GM12878 (cell line): Measurements from ENCODE around the gene AMOTL1. TPM values are rescaled to one million over a fixed set of nuclear protein-coding genes. Genes with fewer than 3 reads are reported as not detected.

ENCODE experiments used
- ATAC-seq: fragments of 200-7000 bp; cut with Tn5 transposase; 3 replicates; pipeline ENCODE4 v1.9.1; 2020; ENCODE audit warnings: mild to moderate bottlenecking, moderate library complexity
- BruUV-seq: library from RNA; stranded (reverse); fragments of 400-500 nt; replicated peaks from 2 replicates; lab custom pipeline; 2021; lab: Mats Ljungman, UMichigan
- CTCF ChIA-PET: fragments of 300-600 bp; sonication (Branson Sonifier 250); formaldehyde crosslinking; extraction: SDS; loops from one replicate; lab custom pipeline; 2021; ENCODE audit warnings: inconsistent platforms; lab: Yijun Ruan, JAX
- POLR2A ChIA-PET: fragments of 350-600 bp; formaldehyde crosslinking; extraction: SDS; loops from one replicate; lab custom pipeline; 2021; ENCODE audit warnings: inconsistent platforms; lab: Charles Lee
- RAD21 ChIA-PET: fragments of 300-600 bp; sonication (Branson Sonifier 250); formaldehyde crosslinking; loops from one replicate; lab custom pipeline; 2023; ENCODE audit warnings: antibody characterized with exemption; ENCODE audit not compliant: unreplicated experiment; lab: Charles Lee
- SMC1A ChIA-PET: fragments of 300-600 bp; sonication (Branson Sonifier 250); formaldehyde crosslinking; loops from one replicate; lab custom pipeline; 2023; ENCODE audit not compliant: unreplicated experiment, uncharacterized antibody; lab: Charles Lee
- DNase-seq: peaks from one replicate; pipeline ENCODE4 v3.0.0-alpha.2; 2011; ENCODE audit warnings: low read depth, low spot score
- FAIRE-seq: peaks from 3 replicates; lab custom pipeline; 2011; peaks lifted over from hg19 to GRCh38; lab: Jason Lieb, UNC
- H2AFZ ChIP-seq: 2 replicates; pipeline ENCODE4 v1.6.0; 2011; ENCODE audit warnings: low read depth, low read length, control low read depth; ENCODE audit not compliant: control insufficient read depth
- H3K27ac ChIP-seq: 2 replicates; pipeline ENCODE4 v1.5.1; 2011; ENCODE audit warnings: control low read depth; ENCODE audit not compliant: control insufficient read depth, insufficient read depth
- H3K27me3 ChIP-seq, 2 experiments: replicated peaks in 1 of 2; 2 replicates each; pipeline versions ENCODE4 v1.6.0 to v1.6.1; 2011; ENCODE audit warnings: low read length in 1 of 2; ENCODE audit not compliant: control insufficient read depth in 2 of 2, insufficient read depth in 2 of 2
- H3K36me3 ChIP-seq, 2 experiments: 2 replicates each; pipeline ENCODE4 v1.5.1; 2011; ENCODE audit warnings: low read length in 1 of 2; ENCODE audit not compliant: control insufficient read depth in 2 of 2, insufficient read depth in 2 of 2
- H3K4me1 ChIP-seq: 2 replicates; pipeline ENCODE4 v1.6.1; 2011; ENCODE audit warnings: mild to moderate bottlenecking, low read length, moderate library complexity, mixed read lengths; ENCODE audit not compliant: control insufficient read depth, insufficient read depth
- H3K4me2 ChIP-seq: 2 replicates; pipeline ENCODE4 v1.6.0; 2011; ENCODE audit warnings: control low read depth; ENCODE audit not compliant: control insufficient read depth, insufficient read depth
- H3K4me3 ChIP-seq: fragments of 200-600 bp; sonication (generic); 2 replicates; pipeline ENCODE4 v1.5.1; 2016
- H3K79me2 ChIP-seq: 2 replicates; pipeline ENCODE4 v1.6.0; 2011; ENCODE audit warnings: low read length; ENCODE audit not compliant: control insufficient read depth, insufficient read depth
- H3K9ac ChIP-seq: 2 replicates; pipeline ENCODE4 v1.8.0; 2011; ENCODE audit warnings: low read length, control low read depth, mixed read lengths; ENCODE audit not compliant: control insufficient read depth, insufficient read depth
- H3K9me3 ChIP-seq: replicated peaks from 3 replicates; pipeline ENCODE4 v1.5.1; 2011; ENCODE audit warnings: mild to moderate bottlenecking, low read length; ENCODE audit not compliant: control insufficient read depth, insufficient read depth
- H4K20me1 ChIP-seq: 2 replicates; pipeline ENCODE4 v1.6.0; 2011; ENCODE audit not compliant: control insufficient read depth, insufficient read depth
- CEBPB ChIP-seq, 2 experiments: fragments of 150-350 bp in 1 of 2; IDR thresholded peaks; 2 replicates each; pipeline ENCODE4 v1.6.1; 2012 to 2014; ENCODE audit warnings: low read depth in 2 of 2, low read length in 2 of 2, borderline replicate concordance in 1 of 2, inconsistent platforms in 1 of 2
- FOXK2 ChIP-seq: fragments of 450-650 bp; IDR thresholded peaks from 2 replicates; pipeline ENCODE4 v1.6.1; 2017; ENCODE audit warnings: mild to moderate bottlenecking, moderate library complexity
- GABPA ChIP-seq: IDR thresholded peaks from 2 replicates; pipeline ENCODE4 v1.6.1; 2014; ENCODE audit warnings: antibody characterized with exemption, low read depth, mild to moderate bottlenecking, inconsistent platforms
- KAT2A ChIP-seq: conservative IDR thresholded peaks from 2 replicates; pipeline ENCODE4 v1.6.1; 2011; ENCODE audit warnings: low read depth, low read length; ENCODE audit not compliant: control insufficient read depth
- NR2C1 ChIP-seq: fragments of 450-650 bp; IDR thresholded peaks from 2 replicates; pipeline ENCODE4 v1.6.1; 2017; ENCODE audit warnings: antibody characterized with exemption, mild to moderate bottlenecking, moderate library complexity
- RUNX3 ChIP-seq: IDR thresholded peaks from 2 replicates; pipeline ENCODE4 v1.6.1; 2012; ENCODE audit warnings: low read length, inconsistent platforms
- SMAD1 ChIP-seq: fragments of 450-650 bp; IDR thresholded peaks from 2 replicates; pipeline ENCODE4 v1.6.1; 2018; ENCODE audit warnings: mild to moderate bottlenecking, low read depth; ENCODE audit not compliant: partially characterized antibody
- SRF ChIP-seq, 2 experiments: IDR thresholded peaks; 2 replicates each; pipeline ENCODE4 v1.6.1; 2011; ENCODE audit warnings: low read depth in 2 of 2, low read length in 2 of 2, mild to moderate bottlenecking in 1 of 2, moderate library complexity in 1 of 2
- SUZ12 ChIP-seq: fragments of 200-600 bp; sonication (generic); IDR thresholded peaks from one replicate; pipeline ENCODE4 v1.6.1; 2018; ENCODE audit warnings: antibody characterized with exemption, mild to moderate bottlenecking; ENCODE audit not compliant: unreplicated experiment
- TAF1 ChIP-seq: IDR thresholded peaks from 2 replicates; pipeline ENCODE4 v1.6.1; 2011; ENCODE audit warnings: mild to moderate bottlenecking, low read depth, low read length, borderline replicate concordance
- TBL1XR1 ChIP-seq: IDR thresholded peaks from 2 replicates; pipeline ENCODE4 v1.6.1; 2012; ENCODE audit warnings: low read depth, low read length, improper control_type of control experiment
- WGBS: methylation state at CpG from one replicate; pipeline ENCODE4 v1.1.6; 2016; ENCODE audit warnings: low lambda C conversion rate; ENCODE audit not compliant: insufficient replicate concordance, insufficient coverage; ENCODE audit errors: missing lambda C conversion rate; 5-methylcytosine and 5-hydroxymethylcytosine counted together
- in situ Hi-C: fragments of 300-500 bp; cut with MboI; formaldehyde crosslinking; loops from 9 replicates; pipeline ENCODE4 v1.14.3; 2018; ENCODE audit warnings: mixed read lengths
- intact Hi-C: fragments of 100-400 bp; cut with micrococcal nuclease; formaldehyde crosslinking; loops from one replicate; pipeline ENCODE4 v1.14.2; 2022; ENCODE audit not compliant: unreplicated experiment
- polyA plus RNA-seq, 11 experiments: library from polyadenylated mRNA; depleted of rRNA in 4 of 11; unstranded in 6 of 11; stranded (reverse) in 5 of 11; fragments of >200 nt; fragmentation: Nextera tagmentation in 4 of 11; fragmentation: Illumina TruSeq in 1 of 11; extraction: Ambion mirVana in 4 of 11; extraction: Trizol in 1 of 11; gene quantifications; 1 replicate in 1 of 11; 2 replicates in 10 of 11; pipeline versions ENCODE4 v1.2.1 to v1.2.3, GENCODE V29; 2011 to 2016; ENCODE audit warnings: inconsistent platforms in 2 of 11, missing spikeins in 2 of 11, low read depth in 1 of 11
- total RNA-seq, 4 experiments: library from RNA; depleted of rRNA in 3 of 4; stranded (reverse); fragments of >200 nt in 3 of 4; fragmentation: Illumina TruSeq in 1 of 4; extraction: Trizol in 1 of 4; gene quantifications; 2 replicates each; pipeline versions ENCODE4 v1.2.1 to v1.2.3, GENCODE V29; 2013 to 2021

AMOTL1 gene
- total and polyA plus RNA-seq, 10 of the 15 experiments (the other 5 are each of a cell fraction or from before 2014, with no cell fraction given) = under 0.01 to 0.41 (median 0.01) TPM; not detected in 7

GRCh38 chr11:94747146-94747545 is 21.0 kb upstream of the AMOTL1 start:
- SMC1A ChIA-PET = interaction anchor here (0.6 to 2.0 kb wide), 2 partner anchors 12 to 134 kb away, joined by 3 to 6 read pairs; no protein-coding TSS in a partner anchor
- no peaks in the 10 kb centered on the region for H3K4me1 ChIP-seq
- no peak for ATAC-seq
- H3K9ac ChIP-seq = no peak overlapping the region
- H2AFZ ChIP-seq = no peak overlapping the region
- H3K27me3 ChIP-seq = peaks cover 0 to 2% of the 10 kb centered on the region in 2 experiments; a peak in 2 of 4 replicates
- TF ChIP-seq TBL1XR1 (no peak), SUZ12 (no peak), SMAD1 (no peak), SRF (IDR thresholded peaks at IDR 0.05; ENCODE audit: low read depth in 2 of 2, low read length in 2 of 2) (no peak), GABPA (no peak), NR2C1 (no peak), CEBPB (IDR thresholded peaks at IDR 0.05; ENCODE audit: borderline replicate concordance in 1 of 2, low read depth in 2 of 2, low read length in 2 of 2) (no peak), KAT2A (no peak)
- H3K36me3 ChIP-seq = no peaks in the 10 kb centered on the region
- H4K20me1 ChIP-seq = no peaks in the 10 kb centered on the region
- H3K79me2 ChIP-seq = no peaks in the 10 kb centered on the region
- no peak overlapping the region for H3K4me2 ChIP-seq
- RAD21 ChIA-PET = no interaction called here
- no TSS peak for BruUV-seq
- POLR2A ChIA-PET = no interaction called here
- H3K27ac ChIP-seq = no peak overlapping the region
- in situ Hi-C loops = no loop called here
- FAIRE-seq = no peak
- CTCF ChIA-PET = no interaction called here
- intact Hi-C loops = no loop called here
- H3K9me3 ChIP-seq = no peaks in the 10 kb centered on the region
- no peak for DNase-seq
- no peak overlapping the region for H3K4me3 ChIP-seq

- Histone ChIP-seq H3K9me3 (no peaks in the 10 kb centered on the region), H3K27ac (no peak overlapping the region)
- in situ Hi-C loops = no loop called here
- no peak for TF ChIP-seq FOXK2
- TF ChIP-seq TAF1 = no peak
- TF ChIP-seq RUNX3 = no peak
- TF ChIP-seq, all 136 proteins: peak for 0
- intact Hi-C loops = no loop called here
- RAD21 ChIA-PET = no interaction called here
- H3K4me2 ChIP-seq = no peak overlapping the region
- CTCF ChIA-PET = interaction anchor here (1.2 kb wide), 1 partner anchor 13 kb away, joined by 4 read pairs; no protein-coding TSS in a partner anchor
- no peaks in the 10 kb centered on the region for H3K4me1 ChIP-seq
- ATAC-seq = no peak
- FAIRE-seq = no peak
- H3K36me3 ChIP-seq = no peaks in the 10 kb centered on the region
- no peaks in the 10 kb centered on the region; a peak in 2 of 4 replicates for H3K27me3 ChIP-seq
- WGBS = 13% methylated on average over 4 of the region's 4 CpGs
- no peak overlapping the region for H3K4me3 ChIP-seq
- SMC1A ChIA-PET = no interaction called here
- POLR2A ChIA-PET = no interaction called here
- H3K9ac ChIP-seq = no peak overlapping the region
- no peak overlapping the region for H2AFZ ChIP-seq
- DNase-seq = no peak
- BruUV-seq = no TSS peak
- no peaks in the 10 kb centered on the region for H3K79me2 ChIP-seq
- H4K20me1 ChIP-seq = no peaks in the 10 kb centered on the region
Measured at GRCh38 chr11:94747601-94748041, 20.5 kb upstream of the AMOTL1 start.
